LNCAP (cell line): Measurements from ENCODE around the gene COP1.

Source experiments
- TF ChIP-seq, protein P1 (sequence below): fragments of 450-650 bp; IDR thresholded peaks from 2 replicates; pipeline ENCODE4 v1.5.1; 2017; ENCODE audit warnings: mild to moderate bottlenecking

COP1 gene

DNA sequence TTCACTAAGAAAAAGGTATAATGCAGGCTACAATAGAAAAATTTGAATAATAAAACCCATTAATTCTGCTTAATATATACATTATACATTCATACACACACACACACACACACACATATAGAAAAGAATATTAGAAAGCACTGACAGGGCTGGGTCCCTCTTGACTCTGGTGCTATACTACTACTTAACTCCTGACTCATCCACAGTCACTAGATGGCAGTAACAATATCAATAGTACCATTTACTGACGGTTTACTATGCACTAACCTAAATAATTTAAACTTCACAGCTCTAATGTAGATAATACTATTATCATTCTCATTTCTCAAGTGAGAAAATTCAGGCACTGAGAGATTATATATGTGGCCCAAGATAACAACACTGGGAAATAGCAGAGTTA is 87.5 kb downstream of the COP1 start:
- TF ChIP-seq, protein P1, sequence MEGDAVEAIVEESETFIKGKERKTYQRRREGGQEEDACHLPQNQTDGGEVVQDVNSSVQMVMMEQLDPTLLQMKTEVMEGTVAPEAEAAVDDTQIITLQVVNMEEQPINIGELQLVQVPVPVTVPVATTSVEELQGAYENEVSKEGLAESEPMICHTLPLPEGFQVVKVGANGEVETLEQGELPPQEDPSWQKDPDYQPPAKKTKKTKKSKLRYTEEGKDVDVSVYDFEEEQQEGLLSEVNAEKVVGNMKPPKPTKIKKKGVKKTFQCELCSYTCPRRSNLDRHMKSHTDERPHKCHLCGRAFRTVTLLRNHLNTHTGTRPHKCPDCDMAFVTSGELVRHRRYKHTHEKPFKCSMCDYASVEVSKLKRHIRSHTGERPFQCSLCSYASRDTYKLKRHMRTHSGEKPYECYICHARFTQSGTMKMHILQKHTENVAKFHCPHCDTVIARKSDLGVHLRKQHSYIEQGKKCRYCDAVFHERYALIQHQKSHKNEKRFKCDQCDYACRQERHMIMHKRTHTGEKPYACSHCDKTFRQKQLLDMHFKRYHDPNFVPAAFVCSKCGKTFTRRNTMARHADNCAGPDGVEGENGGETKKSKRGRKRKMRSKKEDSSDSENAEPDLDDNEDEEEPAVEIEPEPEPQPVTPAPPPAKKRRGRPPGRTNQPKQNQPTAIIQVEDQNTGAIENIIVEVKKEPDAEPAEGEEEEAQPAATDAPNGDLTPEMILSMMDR, result peak; percentile 67

GRCh38 chr1:176118985-176119384 is 88.1 kb downstream of the COP1 start:
- TF ChIP-seq, protein P1, result no peak

- TF ChIP-seq, protein P1, result no peak
These were observed 95.3 kb downstream of the COP1 start for GRCh38 chr1:176111835-176112234.

DNA sequence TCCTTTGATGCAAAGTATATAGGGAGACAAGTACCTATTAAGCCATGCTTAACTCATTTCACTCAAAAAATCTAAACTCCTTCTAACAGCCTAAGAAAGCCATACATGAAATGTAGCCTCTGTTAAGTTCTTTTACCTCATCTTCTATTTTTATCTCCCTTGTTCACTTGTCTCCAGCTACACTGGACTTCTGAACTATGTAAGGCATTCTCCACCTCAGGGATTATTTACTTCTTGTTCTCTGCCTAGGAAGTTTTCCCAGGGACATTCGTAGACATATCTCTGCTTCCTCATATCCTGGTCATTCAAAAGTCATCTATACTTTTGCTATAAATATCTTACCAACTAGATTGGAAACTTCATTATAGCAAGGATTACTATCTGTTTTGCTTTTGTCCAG is 96.9 kb downstream of the COP1 start:
- TF ChIP-seq, protein P1, result no peak

GRCh38 chr1:176102768-176103350 is 104.2 kb downstream of the COP1 start:
- TF ChIP-seq, protein P1, result no peak

DNA sequence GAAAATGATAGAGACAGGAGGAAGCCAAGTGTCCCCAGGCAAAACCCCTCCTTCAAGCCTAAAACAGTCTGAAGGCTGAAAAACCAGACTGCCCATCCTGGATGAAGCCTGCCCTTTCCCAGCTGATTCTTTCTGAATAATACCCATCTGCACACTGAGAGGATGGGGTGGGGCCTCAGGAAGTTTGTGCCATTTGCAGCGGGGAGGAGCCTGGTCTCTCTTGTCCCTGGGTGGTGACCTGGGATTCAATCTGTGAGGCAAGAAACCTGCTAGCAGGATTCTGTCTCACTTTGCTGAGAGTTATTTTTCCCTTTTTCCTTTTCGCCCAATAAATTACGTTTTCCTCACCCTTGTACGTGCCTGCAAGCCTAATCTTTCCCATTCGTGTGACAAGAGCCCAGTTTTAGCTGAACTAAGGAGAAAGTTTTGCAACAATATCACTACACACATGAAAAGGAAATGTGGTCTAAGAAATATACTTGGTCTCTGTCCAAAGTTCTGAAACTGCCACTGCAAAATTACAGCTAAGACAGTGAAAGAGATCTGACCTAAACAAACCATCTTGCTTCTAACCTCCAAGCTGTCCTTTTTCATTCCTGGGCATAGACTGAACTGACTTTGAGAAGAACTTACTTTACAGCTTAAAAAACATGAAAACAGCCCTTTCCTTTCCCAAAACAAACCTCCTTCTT is 105.0 kb downstream of the COP1 start:
- TF ChIP-seq, protein P1, result no peak

DNA sequence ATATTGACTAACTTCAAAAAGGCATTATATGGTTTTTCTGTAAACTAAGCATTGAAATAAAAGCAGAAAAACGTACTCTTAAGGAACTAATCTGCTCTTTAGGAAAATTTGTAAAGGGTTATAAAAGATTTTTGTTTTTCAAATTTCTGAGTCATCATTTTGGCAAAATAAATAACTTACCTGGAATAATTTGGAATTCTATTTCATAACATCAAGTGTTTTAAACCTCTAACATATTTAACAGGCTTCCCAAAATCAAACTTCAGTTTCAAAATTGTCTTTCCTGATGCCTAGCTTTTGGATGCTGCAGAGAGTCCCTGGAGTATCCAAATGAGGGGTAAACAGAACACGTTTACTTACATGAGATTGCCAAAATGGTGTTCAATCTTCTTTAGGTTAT is 108.5 kb downstream of the COP1 start:
- TF ChIP-seq, protein P1, result no peak
